Measurements from ENCODE around the gene PHLDB2.
A peak's percentile ranks its signal among the peaks of the same experiment; 100 is the strongest.

The PHLDB2 gene

GRCh38 chr3:111993038-111993437 lies 134.0 kb downstream of the PHLDB2 start:
- DNase-seq (ENCODE audit: low spot score): no peak

- DNase-seq (ENCODE audit: low spot score): peak; percentile 78
These were observed 139.8 kb downstream of the PHLDB2 start, which contains the start of gene TAGLN3 for GRCh38 chr3:111998636-111999483. TAGLN3 (plus strand) TSS chr3:111998922; CDS start chr3:111999423, 501 bp downstream.

GRCh38 chr3:111999484-112000324 lies 140.6 kb downstream of the PHLDB2 start:
- DNase-seq (ENCODE audit: low spot score): peak; percentile 21

- DNase-seq (ENCODE audit: low spot score): no peak
These were observed 141.3 kb downstream of the PHLDB2 start for GRCh38 chr3:112000367-112000771.

- DNase-seq (ENCODE audit: low spot score): no peak
These were observed 141.9 kb downstream of the PHLDB2 start for GRCh38 chr3:112000966-112001365.

GRCh38 chr3:112001526-112001925 lies 142.5 kb downstream of the PHLDB2 start:
- no peak for DNase-seq (ENCODE audit: low spot score)

GRCh38 chr3:112002096-112002971 lies 143.3 kb downstream of the PHLDB2 start:
- no peak for DNase-seq (ENCODE audit: low spot score)

GRCh38 chr3:112003321-112004080 lies 144.4 kb downstream of the PHLDB2 start:
- no peak for DNase-seq (ENCODE audit: low spot score)

- DNase-seq (ENCODE audit: low spot score): no peak
These were observed 145.1 kb downstream of the PHLDB2 start for GRCh38 chr3:112004187-112004586.

- no peak for DNase-seq (ENCODE audit: low spot score)
These were observed 145.6 kb downstream of the PHLDB2 start for GRCh38 chr3:112004669-112005068.

- no peak for DNase-seq (ENCODE audit: low spot score)
These were observed 146.1 kb downstream of the PHLDB2 start for GRCh38 chr3:112005091-112005672.

- DNase-seq (ENCODE audit: low spot score): no peak
These were observed 148.6 kb downstream of the PHLDB2 start for GRCh38 chr3:112007633-112008032.

GRCh38 chr3:112009670-112010069 lies 150.6 kb downstream of the PHLDB2 start:
- no peak for DNase-seq (ENCODE audit: low spot score)

GRCh38 chr3:112010636-112011035 lies 151.6 kb downstream of the PHLDB2 start:
- DNase-seq (ENCODE audit: low spot score): no peak

GRCh38 chr3:112011376-112011940 lies 152.4 kb downstream of the PHLDB2 start:
- no peak for DNase-seq (ENCODE audit: low spot score)

- no peak for DNase-seq (ENCODE audit: low spot score)
These were observed 153.3 kb downstream of the PHLDB2 start for GRCh38 chr3:112012205-112012992.

GRCh38 chr3:112013058-112013783 lies 154.2 kb downstream of the PHLDB2 start:
- DNase-seq (ENCODE audit: low spot score): no peak

- DNase-seq (ENCODE audit: low spot score): no peak
These were observed 154.7 kb downstream of the PHLDB2 start for GRCh38 chr3:112013784-112014143.

- no peak for DNase-seq (ENCODE audit: low spot score)
These were observed 158.0 kb downstream of the PHLDB2 start for GRCh38 chr3:112017091-112017490.

Data from SK-N-DZ (cell line).